Pulmonary artery endothelial cell (primary cell): ENCODE data around the gene USP13. TPM values are rescaled to one million over a fixed set of nuclear protein-coding genes. Genes with fewer than 3 reads are reported as not detected.

ENCODE experiments used
- total RNA-seq: library from RNA; depleted of rRNA; stranded (reverse); fragments of >200 nt; gene quantifications from 2 replicates; pipeline ENCODE4 v1.2.3, GENCODE V29; 2014

USP13 gene
- total RNA-seq, 1 donor from 2014 or later, result 7.3 TPM

Other genes with a start within 250 kb of the USP13 start
- gene GNB4, start 201.6 kb upstream of the USP13 start, total RNA-seq, result 97.3 and 105 TPM in 2 replicates
- 67.1 and 86.5 TPM in 2 replicates for gene ACTL6A, start 90.1 kb upstream of the USP13 start, total RNA-seq
- 31.5 and 37.2 TPM in 2 replicates for gene MRPL47, start 48.4 kb upstream of the USP13 start, total RNA-seq
- gene NDUFB5, start 48.2 kb upstream of the USP13 start, total RNA-seq, result 82.3 and 92.4 TPM in 2 replicates